NCI-H2081 (cell line): ENCODE results near the gene OR7C1.
"Not testable (repeated sequence)": the region's sequence is repeated elsewhere in the genome, so short reads cannot be mapped to it uniquely, and the experiment has no call there.

Experiments
- DNase-seq, 2 experiments: peaks; one replicate each; lab custom pipeline; 2025; lab: John Stamatoyannopoulos, UW

Gene OR7C1

GRCh38 chr19:14835011-14835410 is at the start of gene OR7C1, which contains the start of gene OR7A5:
Gene OR7C1 (minus strand): TSS chr19:14835185. CDS start chr19:14800136, 35,049 bp downstream.
Gene OR7A5 (minus strand): TSS chr19:14835185. CDS start chr19:14828241, 6,944 bp downstream.
- DNase-seq, result no peak

- DNase-seq, result peak in 1 of 2 experiments; percentile 6
These were observed 36.7 kb upstream of the OR7C1 start for GRCh38 chr19:14871619-14872230.

GRCh38 chr19:14868497-14868896 is 33.5 kb upstream of the OR7C1 start:
- no peak for DNase-seq

- DNase-seq, result no peak
These were observed 13.8 kb upstream of the OR7C1 start, which contains the start of gene OR7A10 for GRCh38 chr19:14848822-14849221. Gene OR7A10 (minus strand): TSS chr19:14848922. CDS start chr19:14841877, 7,045 bp downstream.

- DNase-seq, result no peak
These were observed 8.6 kb upstream of the OR7C1 start for GRCh38 chr19:14843578-14843977.

GRCh38 chr19:14843169-14843568 is 8.2 kb upstream of the OR7C1 start:
- DNase-seq, result no peak

GRCh38 chr19:14840206-14840605 is 5.2 kb upstream of the OR7C1 start:
- DNase-seq, result no peak

- no peak for DNase-seq
These were observed 2.4 kb upstream of the OR7C1 start for GRCh38 chr19:14837391-14837790.

GRCh38 chr19:14830702-14831101 is 4.3 kb downstream of the OR7C1 start:
- no peak for DNase-seq

- no peak for DNase-seq
These were observed 9.0 kb downstream of the OR7C1 start for GRCh38 chr19:14826006-14826405.

GRCh38 chr19:14821937-14822336 is 13.0 kb downstream of the OR7C1 start:
- no peak for DNase-seq

- no peak for DNase-seq
These were observed 16.4 kb downstream of the OR7C1 start for GRCh38 chr19:14818588-14818987.

GRCh38 chr19:14817052-14817451 is 17.9 kb downstream of the OR7C1 start:
- DNase-seq, result no peak

GRCh38 chr19:14814982-14815652 is 19.9 kb downstream of the OR7C1 start:
- DNase-seq, result no peak

- DNase-seq, result no peak
These were observed 25.5 kb downstream of the OR7C1 start for GRCh38 chr19:14809272-14810057.

GRCh38 chr19:14804765-14805164 is 30.2 kb downstream of the OR7C1 start:
- no peak for DNase-seq

- no peak for DNase-seq
These were observed 36.2 kb downstream of the OR7C1 start for GRCh38 chr19:14798760-14799159.

- DNase-seq, result no peak
These were observed 39.0 kb downstream of the OR7C1 start for GRCh38 chr19:14796021-14796420.

GRCh38 chr19:14795078-14795721 is 39.8 kb downstream of the OR7C1 start:
- DNase-seq, result no peak

- not testable (repeated sequence) for DNase-seq
These were observed 42.7 kb downstream of the OR7C1 start for GRCh38 chr19:14792250-14792649.

- DNase-seq, result no peak
These were observed 48.5 kb downstream of the OR7C1 start for GRCh38 chr19:14786421-14786851.
